SK-N-SH (cell line): ENCODE data around the gene STK39. TPM values are rescaled to one million over a fixed set of nuclear protein-coding genes. Genes with fewer than 3 reads are reported as not detected.

Experiments used
- CTCF ChIA-PET: fragments of 300-600, 350-600 bp; formaldehyde crosslinking; extraction: SDS; loops from one replicate; lab custom pipeline; 2021; lab: Yijun Ruan, JAX
- POLR2A ChIA-PET: fragments of 350-600 bp; sonication (Branson Sonifier 250); formaldehyde crosslinking; extraction: SDS; loops from one replicate; lab custom pipeline; 2020; ENCODE audit warnings: antibody characterized with exemption, inconsistent platforms; lab: Yijun Ruan, JAX
- DNase-seq: peaks from one replicate; pipeline ENCODE4 v3.0.0; 2012
- H2AFZ ChIP-seq: fragments of 200-600 bp; sonication (generic); 2 replicates; pipeline ENCODE4 v1.8.1; 2016; ENCODE audit warnings: antibody characterized with exemption, mild to moderate bottlenecking, low read depth
- H3F3A ChIP-seq: fragments of 200-600 bp; sonication (generic); replicated peaks from 2 replicates; pipeline ENCODE3; 2016; ENCODE audit warnings: antibody characterized with exemption, mild to moderate bottlenecking; ENCODE audit not compliant: insufficient read depth
- H3K27ac ChIP-seq, 2 experiments: fragments of 200-500 bp in 1 of 2; fragments of 200-600 bp in 1 of 2; sonication (Bioruptor generic) in 1 of 2; sonication (generic), shearing (Covaris generic) in 1 of 2; 2 replicates each; pipeline versions ENCODE4 v1.5.1 to v1.6.1; 2014 to 2016; ENCODE audit warnings: low read depth in 2 of 2, inconsistent platforms in 1 of 2, low read length in 1 of 2, mild to moderate bottlenecking in 1 of 2, mixed read lengths in 1 of 2
- H3K27me3 ChIP-seq: fragments of 200-600 bp; sonication (generic), shearing (Covaris generic); 2 replicates; pipeline ENCODE4 v1.6.1; 2016; ENCODE audit warnings: mixed run types; ENCODE audit not compliant: insufficient read depth
- H3K36me3 ChIP-seq, 2 experiments: fragments of 200-500 bp in 1 of 2; fragments of 200-600 bp in 1 of 2; sonication (Bioruptor generic) in 1 of 2; sonication (generic) in 1 of 2; replicated peaks in 1 of 2; 2 replicates each; pipeline versions ENCODE3 to v1.5.1; 2014 to 2016; ENCODE audit warnings: low read length in 1 of 2, mild to moderate bottlenecking in 1 of 2; ENCODE audit not compliant: insufficient read depth in 2 of 2, control insufficient read depth in 1 of 2
- H3K4me1 ChIP-seq, 2 experiments: fragments of 200-500 bp in 1 of 2; fragments of 200-600 bp in 1 of 2; sonication (Bioruptor generic) in 1 of 2; sonication (generic), shearing (Covaris generic) in 1 of 2; 2 replicates each; pipeline versions ENCODE4 v1.5.1 to v1.6.1; 2014 to 2016; ENCODE audit warnings: low read depth in 1 of 2, low read length in 1 of 2, mixed run types in 1 of 2; ENCODE audit not compliant: insufficient read depth in 2 of 2, control insufficient read depth in 1 of 2
- H3K4me2 ChIP-seq: fragments of 200-600 bp; sonication (generic), shearing (Covaris generic); 2 replicates; pipeline ENCODE4 v1.6.1; 2017; ENCODE audit warnings: mixed run types
- H3K4me3 ChIP-seq, 2 experiments: fragments of 200-500 bp in 1 of 2; fragments of 200-600 bp in 1 of 2; sonication (Bioruptor generic) in 1 of 2; sonication (generic), shearing (Covaris generic) in 1 of 2; 2 replicates each; pipeline versions ENCODE4 v1.5.1 to v1.8.1; 2014 to 2016; ENCODE audit warnings: low read depth in 2 of 2, inconsistent platforms in 1 of 2, low read length in 1 of 2, mild to moderate bottlenecking in 1 of 2, mixed read lengths in 1 of 2, moderate library complexity in 1 of 2
- H3K79me2 ChIP-seq: fragments of 200-600 bp; sonication (generic); 2 replicates; pipeline ENCODE4 v1.8.1; 2017; ENCODE audit warnings: mild to moderate bottlenecking; ENCODE audit not compliant: insufficient read depth
- H3K9ac ChIP-seq: fragments of 200-600 bp; sonication (generic); 2 replicates; pipeline ENCODE4 v1.6.1; 2017; ENCODE audit warnings: mixed run types
- H3K9me2 ChIP-seq: fragments of 200-600 bp; sonication (generic); 2 replicates; pipeline ENCODE4 v1.6.1; 2017; ENCODE audit warnings: mixed run types
- H3K9me3 ChIP-seq: fragments of 200-600 bp; sonication (generic); 2 replicates; pipeline ENCODE4 v1.6.1; 2017; ENCODE audit warnings: mixed run types, mild to moderate bottlenecking, moderate library complexity
- H4K20me1 ChIP-seq: fragments of 200-600 bp; sonication (generic); 2 replicates; pipeline ENCODE4 v1.6.1; 2017; ENCODE audit warnings: mild to moderate bottlenecking, mixed run types; ENCODE audit not compliant: insufficient read depth
- CHD2 ChIP-seq: fragments of 150-350 bp; IDR thresholded peaks from 2 replicates; pipeline ENCODE4 v1.6.1; 2018; ENCODE audit warnings: low read length; ENCODE audit not compliant: partially characterized antibody
- EP300 ChIP-seq, 2 experiments: IDR thresholded peaks; 2 replicates each; pipeline versions ENCODE4 v1.4.0 to v1.6.1; 2012; ENCODE audit warnings: borderline replicate concordance in 1 of 2, low read depth in 1 of 2, low read length in 1 of 2
- FOXJ3 ChIP-seq: sonication (generic); formaldehyde crosslinking; IDR thresholded peaks from 2 replicates; pipeline ENCODE4 v1.5.1; 2020; ENCODE audit warnings: mild to moderate bottlenecking, missing genetic modification reagents
- GABPA ChIP-seq: IDR thresholded peaks from 2 replicates; pipeline ENCODE4 v1.4.0; 2012; ENCODE audit warnings: low read depth, mild to moderate bottlenecking
- GATA2 ChIP-seq: sonication (generic); formaldehyde crosslinking; IDR thresholded peaks from 2 replicates; pipeline ENCODE4 v1.5.0; 2020; ENCODE audit warnings: mild to moderate bottlenecking, missing genetic modification reagents
- NFIC ChIP-seq: IDR thresholded peaks from 2 replicates; pipeline ENCODE4 v1.4.0; 2012; ENCODE audit warnings: borderline replicate concordance
- NRF1 ChIP-seq: IDR thresholded peaks from 2 replicates; pipeline ENCODE4 v1.6.1; 2012; ENCODE audit warnings: low read depth, mild to moderate bottlenecking, low read length
- RAD21 ChIP-seq: IDR thresholded peaks from 2 replicates; pipeline ENCODE4 v1.6.1; 2012; ENCODE audit warnings: mild to moderate bottlenecking, low read length
- RFX5 ChIP-seq: IDR thresholded peaks from 2 replicates; pipeline ENCODE4 v1.6.1; 2012; ENCODE audit warnings: mild to moderate bottlenecking, improper control_type of control experiment, low read length
- TCF12 ChIP-seq: IDR thresholded peaks from 2 replicates; pipeline ENCODE4 v1.4.0; 2012
- WGBS: methylation state at CpG from one replicate; pipeline ENCODE4 v1.1.6; 2017; ENCODE audit warnings: low lambda C conversion rate; 5-methylcytosine and 5-hydroxymethylcytosine counted together
- polyA plus RNA-seq, 3 experiments: library from polyadenylated mRNA; depleted of rRNA; stranded (reverse); fragments of >200 nt; gene quantifications; 2 replicates each; pipeline ENCODE4 v1.2.3, GENCODE V29; 2012
- TF ChIP-seq, protein P1 (sequence below): IDR thresholded peaks from 2 replicates; pipeline ENCODE4 v1.4.0; 2012; ENCODE audit warnings: low read depth, borderline replicate concordance
- TF ChIP-seq, protein P2 (sequence below): IDR thresholded peaks from 2 replicates; pipeline ENCODE4; 2012
- TF ChIP-seq, protein P3 (sequence below): IDR thresholded peaks from 2 replicates; pipeline ENCODE4 v1.6.1; 2012; ENCODE audit warnings: mild to moderate bottlenecking, low read depth, low read length, moderate library complexity

STK39 gene
- polyA plus RNA-seq, 1 of the 3 experiments (the other 2 are of a cell fraction), result 9.6 TPM

DNA sequence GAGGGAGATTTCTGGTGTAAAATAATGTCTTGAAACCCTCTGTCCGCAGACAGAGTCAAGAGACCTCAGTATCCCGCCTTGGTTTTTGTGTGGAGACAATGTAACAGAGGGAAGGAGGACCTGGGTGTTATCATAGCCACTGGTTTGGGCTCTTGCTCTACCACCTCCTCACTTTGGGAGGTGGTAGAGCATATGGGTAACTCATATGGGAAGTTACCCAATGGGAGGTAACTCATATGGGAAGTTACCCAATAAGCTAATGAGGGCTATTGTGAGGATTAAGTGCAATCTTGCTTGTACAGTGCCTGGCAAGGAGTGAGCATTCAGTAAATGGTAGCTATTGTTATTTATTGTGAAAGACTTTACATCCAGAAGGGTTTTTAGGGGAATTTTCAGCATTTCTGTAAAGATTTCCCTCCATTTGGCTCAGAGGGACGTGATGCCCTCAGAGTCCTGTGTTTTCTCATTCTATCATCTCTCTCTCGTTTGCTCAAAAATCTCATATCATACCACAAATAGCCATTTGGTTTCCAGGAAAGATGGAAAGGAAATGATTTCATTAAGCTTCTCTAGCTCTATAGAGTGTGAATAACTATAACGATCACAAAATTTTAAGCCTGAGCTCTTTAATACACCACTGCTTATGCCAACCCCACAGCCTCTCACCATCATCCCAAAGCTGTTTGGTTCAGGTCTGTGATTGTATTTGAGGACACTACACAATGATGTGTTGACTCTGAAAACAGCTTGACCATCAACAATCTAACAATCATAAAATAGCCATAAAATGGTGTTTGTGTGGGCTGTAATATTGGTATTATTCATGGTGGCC, 307.7 kb downstream of the STK39 start:
- H3K36me3 ChIP-seq, result no peaks in the 10 kb centered on the region
- H3K79me2 ChIP-seq, result no peaks in the 10 kb centered on the region
- no peak overlapping the region for H3K9ac ChIP-seq
- 60% methylated on average over 5 of the region's 5 CpGs for WGBS
- H3K4me2 ChIP-seq, result no peak overlapping the region
- H3K27me3 ChIP-seq, result no peaks in the 10 kb centered on the region; the same call in 1 of the 2 replicates
- H3K9me2 ChIP-seq, result no peaks in the 10 kb centered on the region
- H3K9me3 ChIP-seq, result no peaks in the 10 kb centered on the region
- no peak overlapping the region for H2AFZ ChIP-seq
- no peak overlapping the region for H3K27ac ChIP-seq
- no peak overlapping the region for H3K4me3 ChIP-seq
- DNase-seq, result no peak
- H3K4me1 ChIP-seq, result peaks cover 0 to 3% of the 10 kb centered on the region in 2 experiments; a peak in 3 of 4 replicates
- no peaks in the 10 kb centered on the region for H4K20me1 ChIP-seq
- H3F3A ChIP-seq, result no peaks in the 10 kb centered on the region
- no peak for TF ChIP-seq RFX5
- TF ChIP-seq, protein P1, sequence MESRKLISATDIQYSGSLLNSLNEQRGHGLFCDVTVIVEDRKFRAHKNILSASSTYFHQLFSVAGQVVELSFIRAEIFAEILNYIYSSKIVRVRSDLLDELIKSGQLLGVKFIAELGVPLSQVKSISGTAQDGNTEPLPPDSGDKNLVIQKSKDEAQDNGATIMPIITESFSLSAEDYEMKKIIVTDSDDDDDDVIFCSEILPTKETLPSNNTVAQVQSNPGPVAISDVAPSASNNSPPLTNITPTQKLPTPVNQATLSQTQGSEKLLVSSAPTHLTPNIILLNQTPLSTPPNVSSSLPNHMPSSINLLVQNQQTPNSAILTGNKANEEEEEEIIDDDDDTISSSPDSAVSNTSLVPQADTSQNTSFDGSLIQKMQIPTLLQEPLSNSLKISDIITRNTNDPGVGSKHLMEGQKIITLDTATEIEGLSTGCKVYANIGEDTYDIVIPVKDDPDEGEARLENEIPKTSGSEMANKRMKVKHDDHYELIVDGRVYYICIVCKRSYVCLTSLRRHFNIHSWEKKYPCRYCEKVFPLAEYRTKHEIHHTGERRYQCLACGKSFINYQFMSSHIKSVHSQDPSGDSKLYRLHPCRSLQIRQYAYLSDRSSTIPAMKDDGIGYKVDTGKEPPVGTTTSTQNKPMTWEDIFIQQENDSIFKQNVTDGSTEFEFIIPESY, result no peak
- ChIA-PET CTCF (interaction anchor here (0.5 to 1.7 kb wide), 4 partner anchors 25 to 918 kb away, joined by 3 to 6 read pairs (median 4); no protein-coding TSS in a partner anchor), POLR2A (no interaction called here)

DNA sequence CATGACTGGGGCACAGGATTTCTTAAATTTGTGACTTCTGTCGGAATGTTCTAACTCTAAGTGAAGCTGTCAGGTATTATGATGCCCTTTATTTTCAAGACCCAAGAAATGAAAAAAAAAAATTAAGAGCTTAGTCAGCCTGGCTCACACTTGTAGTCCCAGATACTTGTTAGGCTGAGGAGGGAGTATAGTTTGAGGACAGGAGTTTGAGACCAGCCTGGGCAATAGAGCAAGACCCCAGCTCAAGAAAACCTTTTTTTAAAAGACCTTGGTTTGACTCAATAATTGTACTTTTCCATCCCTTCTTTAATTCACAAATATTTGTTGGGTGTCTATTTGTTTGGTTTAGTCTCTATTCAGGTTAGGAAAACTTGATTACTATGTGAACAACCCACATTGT, 310.0 kb downstream of the STK39 start:
- TF ChIP-seq EP300 (IDR thresholded peaks at IDR 0.05; ENCODE audit: borderline replicate concordance in 1 of 2, low read depth in 1 of 2, low read length in 1 of 2) (no peak), NFIC (no peak), CHD2 (no peak), NRF1 (no peak), GATA2 (no peak), RAD21 (no peak), FOXJ3 (CRISPR knock-in tag) (no peak), TCF12 (no peak), RFX5 (no peak), GABPA (no peak)
- TF ChIP-seq, protein P2, sequence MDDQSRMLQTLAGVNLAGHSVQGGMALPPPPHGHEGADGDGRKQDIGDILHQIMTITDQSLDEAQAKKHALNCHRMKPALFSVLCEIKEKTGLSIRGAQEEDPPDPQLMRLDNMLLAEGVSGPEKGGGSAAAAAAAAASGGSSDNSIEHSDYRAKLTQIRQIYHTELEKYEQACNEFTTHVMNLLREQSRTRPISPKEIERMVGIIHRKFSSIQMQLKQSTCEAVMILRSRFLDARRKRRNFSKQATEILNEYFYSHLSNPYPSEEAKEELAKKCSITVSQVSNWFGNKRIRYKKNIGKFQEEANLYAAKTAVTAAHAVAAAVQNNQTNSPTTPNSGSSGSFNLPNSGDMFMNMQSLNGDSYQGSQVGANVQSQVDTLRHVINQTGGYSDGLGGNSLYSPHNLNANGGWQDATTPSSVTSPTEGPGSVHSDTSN, result no peak
- TF ChIP-seq, protein P3, sequence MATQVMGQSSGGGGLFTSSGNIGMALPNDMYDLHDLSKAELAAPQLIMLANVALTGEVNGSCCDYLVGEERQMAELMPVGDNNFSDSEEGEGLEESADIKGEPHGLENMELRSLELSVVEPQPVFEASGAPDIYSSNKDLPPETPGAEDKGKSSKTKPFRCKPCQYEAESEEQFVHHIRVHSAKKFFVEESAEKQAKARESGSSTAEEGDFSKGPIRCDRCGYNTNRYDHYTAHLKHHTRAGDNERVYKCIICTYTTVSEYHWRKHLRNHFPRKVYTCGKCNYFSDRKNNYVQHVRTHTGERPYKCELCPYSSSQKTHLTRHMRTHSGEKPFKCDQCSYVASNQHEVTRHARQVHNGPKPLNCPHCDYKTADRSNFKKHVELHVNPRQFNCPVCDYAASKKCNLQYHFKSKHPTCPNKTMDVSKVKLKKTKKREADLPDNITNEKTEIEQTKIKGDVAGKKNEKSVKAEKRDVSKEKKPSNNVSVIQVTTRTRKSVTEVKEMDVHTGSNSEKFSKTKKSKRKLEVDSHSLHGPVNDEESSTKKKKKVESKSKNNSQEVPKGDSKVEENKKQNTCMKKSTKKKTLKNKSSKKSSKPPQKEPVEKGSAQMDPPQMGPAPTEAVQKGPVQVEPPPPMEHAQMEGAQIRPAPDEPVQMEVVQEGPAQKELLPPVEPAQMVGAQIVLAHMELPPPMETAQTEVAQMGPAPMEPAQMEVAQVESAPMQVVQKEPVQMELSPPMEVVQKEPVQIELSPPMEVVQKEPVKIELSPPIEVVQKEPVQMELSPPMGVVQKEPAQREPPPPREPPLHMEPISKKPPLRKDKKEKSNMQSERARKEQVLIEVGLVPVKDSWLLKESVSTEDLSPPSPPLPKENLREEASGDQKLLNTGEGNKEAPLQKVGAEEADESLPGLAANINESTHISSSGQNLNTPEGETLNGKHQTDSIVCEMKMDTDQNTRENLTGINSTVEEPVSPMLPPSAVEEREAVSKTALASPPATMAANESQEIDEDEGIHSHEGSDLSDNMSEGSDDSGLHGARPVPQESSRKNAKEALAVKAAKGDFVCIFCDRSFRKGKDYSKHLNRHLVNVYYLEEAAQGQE, result no peak
- H3K79me2 ChIP-seq, result no peaks in the 10 kb centered on the region
- no peaks in the 10 kb centered on the region for H4K20me1 ChIP-seq
- no peaks in the 10 kb centered on the region for H3F3A ChIP-seq
- H3K9me3 ChIP-seq, result no peaks in the 10 kb centered on the region
- no peaks in the 10 kb centered on the region; the same call in 1 of the 2 replicates for H3K27me3 ChIP-seq
- H3K4me1 ChIP-seq, result peaks cover 0 to 3% of the 10 kb centered on the region in 2 experiments; a peak in 2 of 4 replicates
- H3K9ac ChIP-seq, result no peak overlapping the region
- CTCF ChIA-PET, result interaction anchor here (1.2 kb wide), 1 partner anchor 9 kb away, joined by 3 read pairs; no protein-coding TSS in a partner anchor
- no peak for DNase-seq
- no peak overlapping the region for H2AFZ ChIP-seq
- H3K4me3 ChIP-seq, result no peak overlapping the region
- 100% methylated on average over 1 of the region's 1 CpG for WGBS
- H3K9me2 ChIP-seq, result no peaks in the 10 kb centered on the region
- H3K36me3 ChIP-seq, result no peaks in the 10 kb centered on the region
- POLR2A ChIA-PET, result no interaction called here
- no peak overlapping the region for H3K27ac ChIP-seq
- no peak overlapping the region for H3K4me2 ChIP-seq
